NCI-H460 (cell line): ENCODE data around the gene SLC24A3. TPM values are rescaled to one million over a fixed set of nuclear protein-coding genes. Genes with fewer than 3 reads are reported as not detected.

ENCODE experiments used
- DNase-seq: peaks from one replicate; pipeline ENCODE4 v3.0.0-alpha.2; 2016; ENCODE audit warnings: low read depth; ENCODE audit errors: extremely low read depth
- total RNA-seq: library from RNA; depleted of rRNA; stranded (reverse); fragments of >200 nt; shearing (Covaris generic); gene quantifications from 2 replicates; pipeline ENCODE4 v1.2.3, GENCODE V29; 2014

Gene SLC24A3
- total RNA-seq, 1 experiment from 2014 or later = 0.02 TPM

DNA sequence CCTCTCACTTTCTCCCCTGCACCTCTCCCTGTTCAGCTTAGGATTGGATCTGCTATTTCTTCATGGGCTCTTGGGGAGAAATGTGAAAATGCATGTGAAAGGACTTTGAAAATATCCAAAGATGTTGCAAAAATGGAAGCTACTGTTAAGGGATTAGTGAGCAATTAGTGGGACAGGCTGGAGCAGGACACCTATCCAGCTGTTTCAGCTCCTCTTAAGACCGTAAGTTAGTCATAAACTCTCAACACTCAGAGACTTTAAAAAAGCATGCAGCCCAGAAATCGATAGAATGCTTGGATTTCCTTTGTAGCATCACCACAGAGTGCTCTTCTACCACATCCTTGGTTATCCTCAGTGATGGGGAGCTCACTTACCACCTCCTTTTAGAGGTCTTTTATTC, 88.7 kb downstream of the SLC24A3 start:
- no peak for DNase-seq

DNA sequence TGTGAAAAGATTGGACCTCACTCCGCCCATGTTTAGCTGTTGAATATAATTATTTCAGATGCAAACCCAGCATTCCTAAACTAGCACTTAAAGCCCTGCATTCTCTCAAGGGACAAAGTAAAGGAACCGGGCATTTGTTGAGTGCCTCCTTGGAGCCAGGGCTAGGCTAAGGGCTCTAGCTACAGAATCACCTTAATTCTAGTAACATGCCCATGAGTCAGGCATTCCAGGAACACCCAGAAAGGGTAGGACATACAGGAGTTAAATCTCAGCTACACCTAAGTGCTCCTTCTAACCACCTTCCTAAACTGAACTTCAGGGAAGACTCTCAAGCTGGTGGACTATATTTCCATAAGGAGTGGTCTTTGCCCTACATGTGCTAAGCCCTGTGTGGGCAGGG, 89.4 kb downstream of the SLC24A3 start:
- DNase-seq = no peak

DNA sequence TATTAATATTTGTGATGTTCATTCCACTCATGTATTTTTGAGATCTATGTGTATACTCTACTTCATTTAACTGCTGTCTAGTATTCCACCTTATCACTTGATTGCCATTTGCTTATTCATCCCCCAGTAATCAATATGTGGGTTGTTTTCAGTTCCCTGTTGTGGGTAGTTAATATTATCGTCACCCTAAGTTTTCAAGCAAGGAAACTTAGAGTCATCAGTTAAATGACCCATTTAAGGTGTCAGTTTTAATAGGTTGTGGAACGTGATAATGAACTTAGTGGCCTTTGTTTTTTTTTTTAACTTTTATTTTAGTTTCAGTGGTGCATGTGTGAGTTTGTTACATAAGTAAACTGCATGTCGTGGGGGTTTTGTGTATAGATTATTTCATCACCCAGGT, 90.3 kb downstream of the SLC24A3 start:
- no peak for DNase-seq

DNA sequence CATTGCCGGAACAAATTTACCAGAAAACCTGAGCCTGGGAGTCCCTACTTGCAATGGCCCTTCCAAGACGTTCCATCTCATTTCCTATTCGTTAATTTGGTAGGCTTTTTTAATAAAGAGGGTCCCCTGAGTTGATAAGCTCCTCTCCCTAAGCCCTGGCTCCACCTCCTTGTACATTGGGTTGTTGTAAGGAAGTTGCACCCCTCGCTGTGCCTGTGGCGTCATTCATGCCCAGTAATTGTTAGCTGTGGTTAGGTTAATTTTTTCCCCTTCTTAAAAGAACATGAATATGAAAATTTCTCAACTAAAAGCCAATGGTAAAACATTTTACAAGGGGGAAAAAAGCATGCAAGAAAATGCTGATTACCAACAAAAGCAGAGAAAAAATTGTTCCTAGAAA, 91.9 kb downstream of the SLC24A3 start:
- DNase-seq = no peak

DNA sequence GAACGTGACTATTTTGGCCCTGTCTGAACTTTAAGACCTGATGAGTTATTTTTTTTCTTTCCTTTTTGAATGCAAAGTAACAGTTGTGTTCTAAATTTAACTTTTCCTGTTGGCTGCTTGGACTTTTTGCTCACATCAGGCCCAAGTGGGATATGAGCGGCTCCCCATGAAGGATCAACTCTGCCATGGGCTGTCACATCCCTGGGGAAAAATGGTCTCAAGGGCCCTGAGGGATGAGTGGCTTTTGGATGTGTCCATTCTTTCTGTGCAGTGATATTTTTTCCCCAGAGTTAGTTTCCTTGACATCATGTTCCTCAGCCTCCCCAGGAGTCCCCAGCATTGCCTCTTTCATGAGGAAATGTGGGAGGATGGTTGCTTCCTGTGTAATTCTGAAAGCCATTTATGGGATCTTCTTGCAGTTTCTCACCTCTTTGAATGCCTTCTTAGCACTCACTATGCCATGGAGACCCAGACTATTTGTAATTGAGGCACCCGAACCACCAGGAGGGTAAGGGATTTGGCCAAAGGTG, 92.5 kb downstream of the SLC24A3 start:
- no peak for DNase-seq

DNA sequence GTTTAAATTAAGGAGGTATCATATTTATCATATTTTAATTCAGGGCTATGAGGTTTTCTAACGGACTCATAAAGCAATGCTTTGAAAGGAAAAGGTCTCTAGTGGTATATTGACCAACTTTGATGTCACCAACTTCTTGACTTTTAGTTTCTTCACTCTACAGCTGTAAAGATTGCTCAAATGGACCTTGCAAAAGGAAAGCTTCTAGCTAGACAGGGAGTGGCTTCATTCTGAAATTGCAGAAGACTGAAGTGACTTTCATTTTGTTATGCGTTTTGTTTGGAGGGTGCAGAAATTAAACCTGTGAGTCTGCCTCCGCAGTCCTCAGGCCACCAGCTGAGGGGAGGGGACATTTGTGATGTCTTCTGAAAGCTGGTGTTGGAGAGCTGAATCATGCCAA, 95.7 kb downstream of the SLC24A3 start:
- DNase-seq = no peak

DNA sequence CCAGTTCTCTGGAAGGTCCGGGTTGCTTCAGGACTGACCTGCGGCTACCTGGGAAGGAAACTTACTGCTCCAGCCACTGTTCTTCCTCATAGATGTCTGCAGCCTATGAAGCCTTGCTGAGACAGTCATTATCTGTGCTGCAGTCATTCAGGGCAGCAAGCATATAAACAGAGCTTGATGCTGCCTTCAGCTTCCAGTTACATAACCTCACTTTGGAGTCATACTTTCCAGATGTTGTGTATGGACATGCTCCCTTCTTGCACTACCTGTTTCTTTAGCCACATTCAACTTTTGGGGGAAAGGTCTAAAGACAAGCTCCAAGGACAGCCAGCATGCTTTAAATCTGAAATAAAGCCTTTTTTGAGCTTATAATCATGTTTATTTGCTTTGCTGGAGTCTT, 98.1 kb downstream of the SLC24A3 start:
- no peak for DNase-seq

DNA sequence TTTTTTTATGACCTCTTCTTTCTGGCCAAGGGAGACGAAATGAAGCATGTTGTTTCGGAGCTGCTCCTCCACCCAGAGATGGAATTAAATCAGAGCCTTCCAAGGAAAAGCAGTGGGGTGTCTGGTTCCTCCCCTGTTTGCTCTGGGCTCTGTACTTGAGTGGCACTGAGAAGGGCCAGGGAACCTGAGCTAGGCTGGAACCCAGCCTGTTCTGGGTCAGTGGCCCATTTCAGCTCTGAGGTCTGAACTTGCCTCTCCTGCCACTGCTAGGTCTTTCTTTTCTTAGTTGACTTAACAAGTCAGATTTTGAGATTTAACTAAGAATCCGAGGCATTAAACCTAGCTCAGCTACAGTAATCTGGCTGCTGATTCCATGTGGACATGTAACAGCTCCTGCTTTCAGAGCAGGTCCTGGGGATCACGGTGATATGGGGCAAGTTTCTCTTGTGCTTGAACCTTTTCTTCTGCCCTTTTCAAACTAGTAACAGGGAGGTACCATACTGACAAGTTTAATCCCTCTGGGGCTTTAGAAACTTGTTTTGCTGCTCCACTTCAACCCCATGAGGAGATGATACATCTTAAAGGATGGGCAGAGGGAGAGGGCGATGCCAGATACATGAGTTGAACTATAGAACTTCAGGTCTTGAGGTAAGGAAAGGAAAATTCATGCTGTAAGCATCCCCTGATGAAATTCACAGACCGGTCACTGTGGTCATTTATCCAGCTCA, 101.1 kb downstream of the SLC24A3 start:
- DNase-seq = no peak

DNA sequence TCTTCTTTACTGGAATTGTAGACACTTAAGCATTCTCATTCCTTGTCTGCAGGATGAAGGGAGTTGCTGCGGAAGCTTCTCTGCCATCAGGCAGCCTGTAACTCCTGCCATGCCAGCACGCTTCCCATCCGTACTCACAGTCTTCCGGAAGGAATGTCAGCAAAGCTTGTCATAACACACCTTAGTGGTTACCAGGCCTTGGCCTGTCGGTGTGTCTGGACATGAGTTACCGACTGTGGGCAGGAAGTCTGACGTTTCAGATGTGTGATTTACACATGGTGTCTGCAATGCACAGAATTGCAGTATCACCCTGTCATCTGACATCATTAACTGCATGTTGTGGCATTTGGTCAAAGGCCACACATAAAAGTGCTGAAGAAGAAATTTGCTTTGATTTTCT, 102.2 kb downstream of the SLC24A3 start:
- no peak for DNase-seq

DNA sequence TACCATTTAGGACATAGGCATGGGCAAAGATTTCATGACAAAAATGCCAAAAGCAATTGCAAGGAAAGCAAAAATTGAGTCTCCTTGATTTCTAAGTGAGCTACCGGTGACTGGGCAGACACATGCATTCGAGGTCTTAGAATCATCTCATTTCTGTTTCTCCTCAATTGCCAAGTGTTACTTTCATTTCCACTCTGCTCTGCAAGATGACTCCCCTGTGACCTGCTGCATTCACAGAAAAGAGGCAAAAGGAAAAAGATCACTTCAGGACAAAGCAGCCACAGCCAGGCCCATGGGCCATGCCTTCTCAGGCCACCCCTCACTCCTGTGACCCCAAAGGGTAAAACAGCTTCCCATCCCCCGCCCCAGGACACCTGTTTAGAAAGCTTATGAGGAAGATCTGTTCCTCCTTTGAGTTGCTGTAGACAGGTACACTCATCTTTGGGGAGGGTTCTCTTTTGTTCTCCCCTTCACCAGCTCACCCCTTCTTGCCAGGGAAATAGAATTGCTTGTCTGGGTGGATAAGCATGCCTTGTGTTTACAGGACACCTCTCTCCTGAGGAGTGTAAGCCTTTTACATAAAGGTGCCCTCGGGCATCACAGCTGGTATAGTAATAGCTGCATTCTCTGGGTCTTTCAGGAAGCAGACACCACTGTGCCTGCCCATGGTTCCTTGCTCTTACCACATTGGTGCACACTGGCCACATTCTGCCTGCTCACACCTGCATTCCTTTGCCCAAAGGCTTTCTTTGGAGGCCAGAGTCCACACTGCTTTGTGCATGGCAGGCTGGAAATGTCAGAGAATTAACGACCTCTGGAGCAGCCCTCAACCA, 105.0 kb downstream of the SLC24A3 start:
- no peak for DNase-seq

DNA sequence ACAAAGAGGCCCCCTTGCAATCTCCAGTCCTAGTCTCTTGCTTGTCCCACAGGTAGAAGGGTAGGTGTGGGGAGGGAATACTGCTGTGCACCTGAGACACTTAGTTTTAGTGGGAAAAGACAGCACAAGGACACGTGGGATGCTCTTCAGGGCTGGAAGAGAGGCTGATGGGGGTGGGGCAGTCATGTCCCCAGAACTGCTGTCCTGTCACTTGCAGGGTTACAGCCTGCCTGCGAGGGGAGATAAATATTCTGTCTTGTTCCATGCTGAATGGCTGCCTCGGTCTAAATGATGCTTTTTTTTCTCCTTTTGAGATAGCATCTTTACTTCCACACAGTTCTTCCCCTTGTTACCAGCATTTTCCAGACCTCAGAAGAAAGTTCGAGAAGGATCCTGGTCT, 106.2 kb downstream of the SLC24A3 start:
- no peak for DNase-seq

DNA sequence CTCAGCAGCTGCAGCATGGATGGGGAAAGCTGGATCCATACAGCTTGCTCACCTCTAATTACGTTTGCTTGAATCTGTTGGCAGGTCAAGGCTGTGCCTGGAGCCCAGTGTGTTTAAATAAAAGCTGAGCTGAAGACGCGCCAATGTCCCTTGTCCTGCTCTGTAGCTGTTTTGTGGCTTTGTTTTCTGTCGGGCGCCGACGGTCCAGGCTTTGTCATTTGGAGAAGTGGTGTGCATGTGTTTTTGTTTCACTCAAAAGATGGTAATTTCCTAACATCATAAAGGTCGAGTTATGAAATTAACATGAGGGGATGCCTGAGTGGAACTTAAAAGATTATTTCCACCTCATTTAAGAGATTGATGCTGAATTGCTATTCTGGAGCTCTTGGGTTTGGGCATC, 107.6 kb downstream of the SLC24A3 start:
- DNase-seq = no peak

DNA sequence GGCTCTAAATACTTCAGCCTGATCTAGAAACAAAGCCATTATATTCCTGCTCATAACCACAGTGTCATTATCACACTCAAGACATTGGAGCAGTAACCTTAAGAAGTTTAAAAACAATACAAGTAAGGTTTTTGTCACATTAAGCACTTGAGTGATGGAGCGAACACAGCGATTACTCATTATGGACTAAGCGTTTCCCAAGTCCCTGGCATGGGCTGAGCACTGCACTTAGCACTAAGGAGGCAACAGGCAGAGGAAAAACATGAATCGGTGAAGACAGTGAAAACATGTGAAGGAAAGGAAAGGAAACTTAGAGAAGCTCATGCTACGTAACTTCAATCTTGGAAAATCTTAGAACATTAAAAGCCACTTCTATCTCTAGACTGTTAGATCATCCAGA, 108.7 kb downstream of the SLC24A3 start:
- no peak for DNase-seq

DNA sequence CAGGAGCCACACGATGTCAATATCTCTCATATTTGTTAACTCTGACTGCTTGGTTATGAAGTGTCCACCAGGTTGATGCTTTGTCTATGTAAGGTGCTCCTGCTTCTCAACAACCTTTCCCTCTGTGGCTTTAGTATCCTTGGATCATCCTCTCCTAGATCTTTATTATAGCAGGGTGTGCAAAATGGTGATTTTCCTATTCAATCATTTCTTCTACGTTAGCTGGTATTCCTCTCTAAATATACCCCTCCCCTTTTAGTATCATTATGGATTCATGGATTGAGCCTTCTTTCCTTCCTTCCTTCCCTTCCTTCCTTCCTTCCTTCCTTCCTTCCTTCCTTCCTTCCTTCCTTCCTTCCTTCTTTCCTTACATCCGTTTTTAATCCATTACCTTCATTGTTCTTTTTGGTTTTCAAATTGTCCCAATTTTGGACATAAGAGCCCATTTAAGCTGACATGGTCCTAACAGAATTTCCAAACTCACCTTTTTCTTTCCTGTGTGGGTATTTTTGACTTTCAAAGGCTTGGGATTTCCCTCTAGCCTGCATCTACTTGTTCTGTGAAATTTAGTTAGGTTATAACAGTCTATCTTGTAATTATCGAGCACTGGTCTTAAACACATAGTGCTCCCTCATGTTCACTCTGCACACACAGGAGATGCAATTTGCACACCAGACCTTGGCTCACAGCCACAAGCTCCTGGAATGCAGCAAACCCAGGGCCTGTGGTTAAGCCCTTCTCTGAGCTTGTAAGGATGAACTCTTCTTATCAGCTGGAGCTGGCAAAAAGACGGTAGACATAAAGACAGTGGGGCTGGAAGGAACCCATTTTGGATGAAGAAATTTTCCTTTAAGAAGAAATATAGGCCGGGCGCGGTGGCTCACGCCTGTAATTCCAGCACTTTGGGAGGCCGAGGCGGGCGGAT, 109.9 kb downstream of the SLC24A3 start:
- DNase-seq = no peak

DNA sequence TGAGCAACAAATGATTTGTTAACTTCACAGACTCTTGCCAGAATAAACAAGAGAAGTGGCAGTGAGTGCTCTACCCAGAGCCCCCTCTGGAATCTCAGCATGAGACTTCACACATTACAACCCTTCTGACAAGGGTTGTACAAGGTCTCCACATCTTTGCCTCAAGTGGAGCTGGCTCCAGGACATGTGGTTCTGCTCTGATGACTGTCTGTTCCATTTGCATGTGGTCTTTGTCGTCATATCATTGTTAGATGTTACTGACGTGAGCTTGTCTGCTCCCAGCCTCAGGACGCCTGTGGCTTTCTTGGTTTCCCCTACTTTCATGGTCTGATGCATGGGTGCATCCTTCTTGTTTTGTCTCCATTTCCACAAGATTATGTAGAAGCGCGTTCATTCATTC, 115.0 kb downstream of the SLC24A3 start:
- DNase-seq = no peak

DNA sequence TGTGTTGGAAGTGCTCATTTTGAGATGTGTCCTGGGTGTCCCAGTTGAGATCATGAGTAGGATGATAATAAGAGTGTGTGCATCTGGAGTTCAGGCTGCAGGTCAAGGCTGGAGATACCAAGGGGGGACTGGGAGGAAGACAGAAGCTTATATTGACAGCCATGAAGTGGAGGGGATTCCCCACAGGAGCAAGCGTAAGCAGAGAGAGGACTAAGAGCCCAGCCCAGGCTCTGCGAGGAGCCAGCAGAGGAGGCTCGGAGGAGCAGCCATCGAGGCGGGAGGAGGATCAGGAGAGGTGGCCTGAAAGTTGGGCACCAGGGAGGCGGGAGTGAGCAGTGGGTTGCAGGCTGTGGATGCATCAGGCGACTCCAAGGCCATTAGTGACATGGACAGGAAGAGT, 116.2 kb downstream of the SLC24A3 start:
- no peak for DNase-seq

DNA sequence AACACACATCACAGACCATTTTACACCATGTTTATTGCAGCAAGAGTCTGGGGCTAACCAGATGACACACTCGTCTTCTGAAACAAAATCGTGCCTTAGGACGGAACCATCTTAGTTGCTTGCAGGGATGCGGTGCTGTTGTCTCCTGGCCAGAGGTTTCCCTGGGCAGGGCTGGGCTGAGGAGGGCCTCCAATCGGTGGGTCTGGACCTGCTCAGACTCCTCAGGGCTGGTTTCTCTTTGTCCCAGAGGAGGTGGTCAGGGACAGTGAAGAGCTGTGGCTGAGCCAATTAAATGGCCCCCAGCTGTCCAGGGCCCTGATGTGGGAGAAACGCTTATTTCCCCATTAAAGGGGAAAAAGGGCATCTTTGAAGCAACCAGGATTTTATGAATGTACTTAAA, 117.6 kb downstream of the SLC24A3 start:
- no peak for DNase-seq

DNA sequence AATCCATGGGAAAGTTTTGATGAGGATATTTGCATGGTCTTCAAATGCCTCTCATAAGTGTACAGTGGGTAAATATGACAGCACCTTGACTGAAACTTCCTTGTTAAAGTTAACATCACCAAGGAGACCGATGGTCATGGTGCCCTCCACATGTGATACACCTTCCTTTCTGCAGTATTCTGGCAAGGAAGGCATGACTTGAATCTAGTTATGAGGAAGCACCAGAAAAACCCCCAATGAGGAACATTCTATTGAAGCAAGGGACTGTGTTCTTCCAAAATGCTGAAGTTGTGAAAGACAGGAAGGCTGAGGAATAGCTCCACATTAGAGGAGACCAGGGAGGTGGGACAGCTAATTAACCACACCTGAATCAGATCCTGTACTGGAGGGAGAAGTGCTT, 118.3 kb downstream of the SLC24A3 start:
- DNase-seq = no peak

DNA sequence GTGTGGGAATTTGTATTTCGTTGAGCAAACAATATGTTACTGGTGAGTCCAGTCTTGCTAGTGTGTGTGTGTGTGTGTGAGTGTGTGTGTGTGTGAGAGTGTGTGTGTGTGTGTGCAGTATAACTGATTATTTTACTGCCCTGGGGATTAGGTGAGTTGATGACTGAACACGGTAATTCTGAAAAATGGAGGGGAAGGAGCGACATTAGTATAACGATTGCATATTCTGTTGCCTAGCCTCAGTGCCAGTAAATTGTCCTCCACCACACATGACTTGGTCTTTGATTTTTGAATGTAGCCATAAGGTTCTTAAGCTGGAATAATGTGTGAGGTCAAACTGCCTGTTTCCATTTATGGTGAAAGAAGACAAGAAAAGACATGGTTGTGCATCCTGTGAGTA, 121.1 kb downstream of the SLC24A3 start:
- no peak for DNase-seq

DNA sequence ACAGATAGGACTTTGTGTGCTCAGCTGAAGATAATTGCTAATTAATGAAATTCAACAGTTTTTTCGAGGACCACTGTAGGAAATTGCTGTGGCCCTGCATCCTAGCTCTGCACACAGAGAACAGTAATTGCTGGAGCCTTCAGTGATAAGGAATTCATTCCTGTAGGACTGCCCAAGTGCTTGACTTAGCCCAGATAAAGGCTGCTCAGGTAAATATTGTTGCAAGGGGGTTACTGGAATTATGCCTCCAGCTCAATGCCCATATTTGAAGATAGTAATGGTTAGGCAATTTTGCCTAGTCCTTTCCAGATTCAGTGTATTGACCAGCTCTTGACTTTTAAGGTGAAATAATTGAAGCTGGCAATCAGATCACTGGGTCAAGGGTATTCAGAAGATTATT, 122.9 kb downstream of the SLC24A3 start:
- DNase-seq = no peak

DNA sequence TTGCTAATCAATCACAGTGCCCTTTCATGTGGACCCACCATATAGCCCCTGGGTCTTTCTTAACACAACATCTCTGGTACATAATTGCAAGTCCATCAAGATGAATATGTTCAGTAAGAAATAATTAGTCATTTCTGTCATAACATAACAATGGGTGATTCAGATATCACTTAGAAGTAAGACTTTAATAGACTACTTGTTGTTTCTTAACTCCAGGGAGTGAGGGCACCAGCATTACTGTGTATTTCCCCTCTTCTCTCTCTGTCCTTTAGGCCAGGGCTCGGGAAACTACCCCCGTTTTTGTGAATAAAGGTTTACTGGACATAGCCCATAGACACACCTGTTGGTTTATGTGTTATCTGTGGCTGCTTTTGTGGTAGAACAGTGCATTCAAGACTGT, 123.5 kb downstream of the SLC24A3 start:
- no peak for DNase-seq
